HCT116 (cell line): Measurements from ENCODE around the gene NIPA2. TPM values are rescaled to one million over a fixed set of nuclear protein-coding genes. Genes with fewer than 3 reads are reported as not detected.

ENCODE experiments used
- ATAC-seq: fragments of 200-7000 bp; cut with Tn5 transposase; 2 replicates; pipeline ENCODE4 v1.9.1; 2020; ENCODE audit warnings: mild to moderate bottlenecking, moderate library complexity
- BruUV-seq: library from RNA; stranded (reverse); fragments of 400-500 nt; replicated peaks from 2 replicates; lab custom pipeline; 2021; lab: Mats Ljungman, UMichigan
- CTCF ChIA-PET: fragments of 300-600 bp; sonication (Branson Sonifier 250); formaldehyde crosslinking; loops from one replicate; lab custom pipeline; 2021; ENCODE audit warnings: antibody characterized with exemption; lab: Charles Lee
- POLR2A ChIA-PET: fragments of 300-600, 350-600 bp; sonication (Branson Sonifier 250); formaldehyde crosslinking; loops from one replicate; lab custom pipeline; 2021; ENCODE audit warnings: antibody characterized with exemption; lab: Charles Lee
- RAD21 ChIA-PET, 2 experiments: fragments of 300-600 bp; sonication (Branson Sonifier 250); formaldehyde crosslinking; loops; one replicate each; lab custom pipeline; 2023; ENCODE audit warnings: low total read pairs in 2 of 2; ENCODE audit not compliant: uncharacterized antibody in 2 of 2, unreplicated experiment in 2 of 2, low non-redundant PET in 1 of 2; lab: Charles Lee
- DNase-seq: peaks from one replicate; pipeline ENCODE4 v3.0.0-alpha.2; 2010; ENCODE audit warnings: low read depth, low spot score
- H2AFZ ChIP-seq: fragments of 200-600 bp; shearing (Covaris generic), sonication (generic); 2 replicates; pipeline ENCODE4 v1.6.1; 2017; ENCODE audit warnings: low read depth, mixed run types, mixed read lengths, antibody characterized with exemption, low read length; ENCODE audit not compliant: poor library complexity, severe bottlenecking
- H3K27ac ChIP-seq: 2 replicates; pipeline ENCODE4 v1.5.1; 2012; ENCODE audit warnings: low read depth, low read length
- H3K27me3 ChIP-seq: fragments of 200-600 bp; sonication (generic); 2 replicates; pipeline ENCODE4 v1.6.1; 2016; ENCODE audit warnings: mixed run types, low read length, mixed read lengths; ENCODE audit not compliant: insufficient read depth
- H3K36me3 ChIP-seq, 2 experiments: fragments of 200-500 bp in 1 of 2; fragments of 200-600 bp in 1 of 2; sonication (Bioruptor generic) in 1 of 2; sonication (generic) in 1 of 2; 2 replicates each; pipeline versions ENCODE4 v1.5.1 to v1.6.1; 2014 to 2016; ENCODE audit warnings: low read length in 2 of 2, inconsistent platforms in 1 of 2, mixed read lengths in 1 of 2, mixed run types in 1 of 2; ENCODE audit not compliant: insufficient read depth in 2 of 2, control insufficient read depth in 1 of 2
- H3K4me1 ChIP-seq, 2 experiments: fragments of 200-600 bp in 1 of 2; sonication (generic) in 1 of 2; 2 replicates each; pipeline versions ENCODE4 v1.5.1 to v1.6.1; 2012 to 2017; ENCODE audit warnings: low read length in 2 of 2, inconsistent platforms in 1 of 2, mild to moderate bottlenecking in 1 of 2, mixed read lengths in 1 of 2, mixed run types in 1 of 2, moderate library complexity in 1 of 2; ENCODE audit not compliant: insufficient read depth in 2 of 2, control insufficient read depth in 1 of 2
- H3K4me2 ChIP-seq: fragments of 200-600 bp; sonication (generic); 2 replicates; pipeline ENCODE4 v1.6.1; 2017; ENCODE audit warnings: mixed run types, low read length, mixed read lengths
- H3K4me3 ChIP-seq, 2 experiments: fragments of 200-600 bp in 1 of 2; sonication (generic) in 1 of 2; replicated peaks in 1 of 2; 2 replicates each; pipeline ENCODE4 v1.5.1; 2011 to 2016; ENCODE audit warnings: low read length in 2 of 2, control low read depth in 1 of 2, low read depth in 1 of 2, mild to moderate bottlenecking in 1 of 2, mixed read lengths in 1 of 2, mixed run types in 1 of 2
- H3K79me2 ChIP-seq: fragments of 200-600 bp; sonication (generic); 2 replicates; pipeline ENCODE4 v1.6.1; 2017; ENCODE audit warnings: mild to moderate bottlenecking, mixed run types, low read length, moderate library complexity, mixed read lengths; ENCODE audit not compliant: insufficient read depth
- H3K9ac ChIP-seq: fragments of 200-600 bp; sonication (generic); 2 replicates; pipeline ENCODE4 v1.6.1; 2016; ENCODE audit warnings: low read length, mixed read lengths
- H3K9me2 ChIP-seq: fragments of 200-600 bp; sonication (generic), shearing (Covaris generic); 2 replicates; pipeline ENCODE4 v1.6.1; 2017; ENCODE audit warnings: mixed run types, mild to moderate bottlenecking, moderate library complexity; ENCODE audit not compliant: insufficient read depth
- H3K9me3 ChIP-seq, 2 experiments: fragments of 200-500 bp in 1 of 2; fragments of 200-600 bp in 1 of 2; sonication (Bioruptor generic) in 1 of 2; sonication (generic) in 1 of 2; 2 replicates each; pipeline ENCODE4 v1.6.1; 2014 to 2017; ENCODE audit warnings: low read length in 2 of 2, mixed read lengths in 2 of 2, inconsistent platforms in 1 of 2, low read depth in 1 of 2, mild to moderate bottlenecking in 1 of 2, mixed run types in 1 of 2, moderate library complexity in 1 of 2; ENCODE audit not compliant: control insufficient read depth in 1 of 2, insufficient read depth in 1 of 2
- H4K20me1 ChIP-seq: fragments of 200-600 bp; sonication (generic), shearing (Covaris generic); 2 replicates; pipeline ENCODE4 v1.6.1; 2017; ENCODE audit warnings: mixed run types, mild to moderate bottlenecking, moderate library complexity; ENCODE audit not compliant: insufficient read depth
- POLR2AphosphoS5 ChIP-seq: IDR thresholded peaks from 2 replicates; pipeline ENCODE4 v1.6.1; 2011; ENCODE audit warnings: mild to moderate bottlenecking, low read depth, low read length, moderate library complexity
- SIN3A ChIP-seq: IDR thresholded peaks from 2 replicates; pipeline ENCODE4 v1.6.1; 2012; ENCODE audit warnings: low read depth
- SRF ChIP-seq: IDR thresholded peaks from 2 replicates; pipeline ENCODE4 v1.6.1; 2012; ENCODE audit warnings: low read depth
- ZFX ChIP-seq: fragments of 450-650 bp; IDR thresholded peaks from 2 replicates; pipeline ENCODE4 v1.6.1; 2017
- intact Hi-C: fragments of 100-400 bp; cut with micrococcal nuclease; formaldehyde crosslinking; loops from 2 replicates; pipeline ENCODE4 v1.10.0; 2022
- total RNA-seq: library from RNA; stranded (reverse); gene quantifications from one replicate; pipeline ENCODE4 v1.2.1, GENCODE V29; 2021; ENCODE audit not compliant: unreplicated experiment
- TF ChIP-seq, protein P1 (sequence below): IDR thresholded peaks from 2 replicates; pipeline ENCODE4 v1.6.1; 2012; ENCODE audit warnings: low read depth

The NIPA2 gene
- total RNA-seq, 1 experiment from 2014 or later = 54.4 TPM

DNA sequence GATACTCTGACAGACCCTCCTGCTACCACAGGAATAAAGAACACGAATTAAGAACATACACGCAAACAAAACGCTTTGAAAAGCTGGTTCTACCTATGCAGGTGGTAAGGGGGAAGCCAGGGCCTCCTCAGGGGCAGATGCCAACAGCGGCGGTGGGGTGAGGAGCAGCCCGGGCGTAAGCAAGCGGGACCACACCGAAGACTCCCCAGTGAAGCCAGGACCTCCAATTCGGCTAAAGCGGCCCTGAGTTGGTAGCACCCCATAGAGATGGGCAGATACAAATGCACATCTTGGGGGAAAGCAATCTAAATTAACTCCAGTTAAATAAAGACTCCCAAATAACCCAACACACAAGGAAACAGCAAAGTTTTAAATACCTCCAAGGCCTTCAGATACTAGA lies 32.4 kb downstream of the NIPA2 start:
- H3K27ac ChIP-seq = no peak overlapping the region
- no peak overlapping the region for H2AFZ ChIP-seq
- H3K36me3 ChIP-seq = peaks cover 35 to 46% of the 10 kb centered on the region in 2 experiments
- intact Hi-C loops = no loop called here
- TF ChIP-seq ZFX (no peak), SRF (no peak)
- no peaks in the 10 kb centered on the region for H3K9me2 ChIP-seq
- H3K4me1 ChIP-seq = no peaks in the 10 kb centered on the region
- no peak overlapping the region for H3K9ac ChIP-seq
- ATAC-seq (no peak; the same call in 1 of the 2 replicates), DNase-seq (no peak)
- no peaks in the 10 kb centered on the region for H3K27me3 ChIP-seq
- no peak overlapping the region for H3K4me3 ChIP-seq
- CTCF ChIA-PET = no interaction called here
- RAD21 ChIA-PET = no interaction called here
- no TSS peak for BruUV-seq
- H3K9me3 ChIP-seq = no peaks in the 10 kb centered on the region
- no peak overlapping the region for H3K4me2 ChIP-seq
- no peaks in the 10 kb centered on the region; the same call in 1 of the 2 replicates for H4K20me1 ChIP-seq
- 0 out of 2 replicates have a peak, but pooled peaks cover 4% of the 10 kb centered on the region for H3K79me2 ChIP-seq
- POLR2A ChIA-PET = interaction anchor here (0.7 kb wide), 1 partner anchor 22 kb away, joined by 3 read pairs; no protein-coding TSS in a partner anchor

- no peaks in the 10 kb centered on the region for H3K9me3 ChIP-seq
Observed at GRCh38 chr15:22871481-22872086, 33.1 kb downstream of the NIPA2 start.

More at GRCh38 chr15:22871481-22872086, 33.1 kb downstream of the NIPA2 start:
- H3K27me3 ChIP-seq = no peaks in the 10 kb centered on the region
- H3K36me3 ChIP-seq = peaks cover 37 to 40% of the 10 kb centered on the region in 2 experiments; a peak in 3 of 4 replicates
- no TSS peak for BruUV-seq
- H3K27ac ChIP-seq = no peak overlapping the region
- no peaks in the 10 kb centered on the region; the same call in 1 of the 2 replicates for H4K20me1 ChIP-seq
- intact Hi-C loops = no loop called here
- DNase-seq (no peak), ATAC-seq (no peak)
- no peak overlapping the region for H3K4me2 ChIP-seq
- ChIA-PET POLR2A (interaction anchor here (0.7 kb wide), 1 partner anchor 21 kb away, joined by 3 read pairs; no protein-coding TSS in a partner anchor), CTCF (no interaction called here), RAD21 (no interaction called here)
- H3K9me2 ChIP-seq = no peaks in the 10 kb centered on the region
- H3K9ac ChIP-seq = no peak overlapping the region
- no peak overlapping the region for H2AFZ ChIP-seq
- H3K79me2 ChIP-seq = 0 out of 2 replicates have a peak, but pooled peaks cover 4% of the 10 kb centered on the region
- no peak overlapping the region for H3K4me3 ChIP-seq
- no peaks in the 10 kb centered on the region for H3K4me1 ChIP-seq
- TF ChIP-seq, protein P1, sequence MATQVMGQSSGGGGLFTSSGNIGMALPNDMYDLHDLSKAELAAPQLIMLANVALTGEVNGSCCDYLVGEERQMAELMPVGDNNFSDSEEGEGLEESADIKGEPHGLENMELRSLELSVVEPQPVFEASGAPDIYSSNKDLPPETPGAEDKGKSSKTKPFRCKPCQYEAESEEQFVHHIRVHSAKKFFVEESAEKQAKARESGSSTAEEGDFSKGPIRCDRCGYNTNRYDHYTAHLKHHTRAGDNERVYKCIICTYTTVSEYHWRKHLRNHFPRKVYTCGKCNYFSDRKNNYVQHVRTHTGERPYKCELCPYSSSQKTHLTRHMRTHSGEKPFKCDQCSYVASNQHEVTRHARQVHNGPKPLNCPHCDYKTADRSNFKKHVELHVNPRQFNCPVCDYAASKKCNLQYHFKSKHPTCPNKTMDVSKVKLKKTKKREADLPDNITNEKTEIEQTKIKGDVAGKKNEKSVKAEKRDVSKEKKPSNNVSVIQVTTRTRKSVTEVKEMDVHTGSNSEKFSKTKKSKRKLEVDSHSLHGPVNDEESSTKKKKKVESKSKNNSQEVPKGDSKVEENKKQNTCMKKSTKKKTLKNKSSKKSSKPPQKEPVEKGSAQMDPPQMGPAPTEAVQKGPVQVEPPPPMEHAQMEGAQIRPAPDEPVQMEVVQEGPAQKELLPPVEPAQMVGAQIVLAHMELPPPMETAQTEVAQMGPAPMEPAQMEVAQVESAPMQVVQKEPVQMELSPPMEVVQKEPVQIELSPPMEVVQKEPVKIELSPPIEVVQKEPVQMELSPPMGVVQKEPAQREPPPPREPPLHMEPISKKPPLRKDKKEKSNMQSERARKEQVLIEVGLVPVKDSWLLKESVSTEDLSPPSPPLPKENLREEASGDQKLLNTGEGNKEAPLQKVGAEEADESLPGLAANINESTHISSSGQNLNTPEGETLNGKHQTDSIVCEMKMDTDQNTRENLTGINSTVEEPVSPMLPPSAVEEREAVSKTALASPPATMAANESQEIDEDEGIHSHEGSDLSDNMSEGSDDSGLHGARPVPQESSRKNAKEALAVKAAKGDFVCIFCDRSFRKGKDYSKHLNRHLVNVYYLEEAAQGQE = no peak
- TF ChIP-seq SIN3A = no peak
- TF ChIP-seq POLR2AphosphoS5 = no peak
